Stimulated activated CD8-positive, alpha-beta memory T cell treated with anti-CD3 and anti-CD28 coated beads, Interleukin-7, amount 100 ng/mL, for 48 hours (primary cell): Measurements from ENCODE around the gene PIAS1.

Source experiments
- DNase-seq, 2 donors: peaks; one replicate each; pipeline ENCODE4 v3.0.0-alpha.2; 2020; ENCODE audit warnings: low read depth in 1 of 2; ENCODE audit errors: extremely low read depth in 1 of 2

The PIAS1 gene

GRCh38 chr15:68175526-68175925 lies 121.4 kb downstream of the PIAS1 start:
- no peak for DNase-seq

GRCh38 chr15:68176601-68177000 lies 122.5 kb downstream of the PIAS1 start:
- DNase-seq, result no peak

- DNase-seq, result no peak
Measured at GRCh38 chr15:68177742-68178141, 123.6 kb downstream of the PIAS1 start.

GRCh38 chr15:68183616-68184315 lies 129.7 kb downstream of the PIAS1 start:
- DNase-seq, result no peak

GRCh38 chr15:68184616-68185480 lies 130.7 kb downstream of the PIAS1 start:
- no peak for DNase-seq

- no peak for DNase-seq
Measured at GRCh38 chr15:68186671-68187397, 132.7 kb downstream of the PIAS1 start.

- DNase-seq, result no peak
Measured at GRCh38 chr15:68187559-68187958, 133.4 kb downstream of the PIAS1 start.

- no peak for DNase-seq
Measured at GRCh38 chr15:68188647-68189046, 134.5 kb downstream of the PIAS1 start.

- DNase-seq, result no peak
Measured at GRCh38 chr15:68190048-68190447, 135.9 kb downstream of the PIAS1 start.

- DNase-seq, result no peak
Measured at GRCh38 chr15:68191555-68191954, 137.4 kb downstream of the PIAS1 start.

- DNase-seq, result no peak
Measured at GRCh38 chr15:68192117-68192516, 138.0 kb downstream of the PIAS1 start.

- no peak for DNase-seq
Measured at GRCh38 chr15:68192804-68193486, 138.8 kb downstream of the PIAS1 start.

GRCh38 chr15:68195336-68196112 lies 141.4 kb downstream of the PIAS1 start:
- DNase-seq, result no peak

GRCh38 chr15:68196445-68197169 lies 142.5 kb downstream of the PIAS1 start:
- DNase-seq, result no peak

GRCh38 chr15:68197170-68197492 lies 143.0 kb downstream of the PIAS1 start:
- DNase-seq, result no peak

GRCh38 chr15:68197661-68198437 lies 143.7 kb downstream of the PIAS1 start:
- DNase-seq, result no peak

- no peak for DNase-seq
Measured at GRCh38 chr15:68199340-68199739, 145.2 kb downstream of the PIAS1 start.

GRCh38 chr15:68200016-68200861 lies 146.1 kb downstream of the PIAS1 start:
- no peak for DNase-seq
